Measurements from ENCODE around the gene PRMT3.
"Not testable (repeated sequence)": the region's sequence is repeated elsewhere in the genome, so short reads cannot be mapped to it uniquely, and the experiment has no call there.

Gene PRMT3

DNA sequence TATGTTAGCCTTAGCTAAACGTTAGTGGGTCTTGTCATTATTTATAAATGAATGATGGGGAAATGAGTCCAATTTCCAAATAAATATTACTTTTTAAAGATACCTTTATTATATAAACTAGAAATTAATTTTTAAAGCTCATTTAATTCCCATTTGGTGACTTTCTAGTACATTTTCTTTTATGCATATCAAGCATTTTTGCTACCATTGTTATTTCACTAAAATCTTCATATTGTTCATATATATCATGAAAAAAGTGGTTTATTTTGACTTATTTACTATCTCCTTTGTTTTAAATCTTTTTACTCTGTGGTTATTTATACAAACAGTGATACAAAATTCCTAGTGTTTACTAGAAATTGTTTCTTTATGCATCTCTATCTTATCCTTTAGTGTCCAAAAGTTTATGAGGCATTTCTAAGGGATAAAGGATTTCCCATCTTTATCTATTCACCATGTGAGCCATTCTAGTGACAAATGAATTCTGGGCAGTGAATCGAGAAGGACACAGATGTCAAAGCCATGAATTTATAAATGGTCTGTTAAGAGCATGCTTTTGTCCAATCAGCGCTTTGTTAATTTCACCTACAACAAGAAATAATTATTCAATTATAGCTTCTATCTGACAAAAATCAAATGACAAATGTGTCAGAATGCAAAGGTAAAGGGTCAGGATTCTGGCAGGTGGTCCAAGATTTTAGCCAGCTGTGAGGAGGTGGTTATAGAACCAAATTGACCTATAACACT is 70.6 kb downstream of the PRMT3 start:
- DNase-seq (ENCODE audit: low spot score), result no peak

DNA sequence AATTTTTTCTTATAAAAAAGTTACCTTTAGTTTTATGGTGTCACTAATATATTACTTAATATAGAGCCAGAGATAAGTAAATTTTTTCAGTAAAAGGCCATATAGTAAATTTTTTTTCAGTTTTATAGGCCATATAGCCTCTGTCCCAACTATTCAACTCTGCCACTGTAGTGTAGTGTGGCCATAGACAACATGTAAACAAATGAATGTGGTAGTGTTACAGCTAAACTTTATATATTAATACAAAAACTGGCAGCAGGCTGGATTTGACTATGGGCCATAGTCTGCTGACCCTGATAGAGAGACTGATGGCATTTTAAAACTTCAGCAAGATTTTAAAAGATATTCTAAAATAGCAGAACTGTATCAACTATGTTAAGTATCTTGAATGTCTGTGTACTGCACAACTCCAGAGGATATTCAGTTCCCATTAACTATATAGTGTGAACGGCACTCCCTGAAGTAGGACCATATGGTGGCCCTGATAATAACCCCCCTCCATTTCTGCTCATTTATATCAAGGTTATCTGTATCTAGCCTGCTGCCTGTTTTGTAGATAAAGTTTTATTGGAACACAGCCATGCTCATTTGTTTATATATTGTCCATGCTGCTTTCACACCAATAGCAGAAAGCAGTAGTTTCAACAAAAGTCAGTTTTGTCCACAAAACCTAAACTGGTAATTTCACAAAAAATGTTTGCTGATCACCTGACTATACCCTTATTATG is 71.6 kb downstream of the PRMT3 start:
- DNase-seq (ENCODE audit: low spot score), result no peak

DNA sequence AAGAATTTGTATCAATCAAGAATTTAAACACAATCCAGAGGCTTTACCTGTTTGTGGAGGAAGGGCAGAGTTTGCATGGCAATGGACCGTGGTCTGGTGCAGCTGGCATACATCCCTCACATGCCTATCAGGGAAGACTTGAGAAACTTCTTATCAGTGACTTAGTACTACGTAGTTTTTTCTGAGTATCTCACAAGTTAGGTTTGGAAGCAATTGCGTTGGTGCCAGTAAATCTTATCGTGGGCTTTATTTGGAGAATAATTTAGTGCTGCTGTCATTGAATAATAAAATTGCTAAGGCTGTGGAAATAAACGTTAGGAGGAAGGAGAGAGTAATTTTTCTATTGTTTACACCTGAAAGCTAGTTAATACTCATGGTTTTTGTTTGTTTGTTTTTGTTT is 72.3 kb downstream of the PRMT3 start:
- no peak for DNase-seq (ENCODE audit: low spot score)

DNA sequence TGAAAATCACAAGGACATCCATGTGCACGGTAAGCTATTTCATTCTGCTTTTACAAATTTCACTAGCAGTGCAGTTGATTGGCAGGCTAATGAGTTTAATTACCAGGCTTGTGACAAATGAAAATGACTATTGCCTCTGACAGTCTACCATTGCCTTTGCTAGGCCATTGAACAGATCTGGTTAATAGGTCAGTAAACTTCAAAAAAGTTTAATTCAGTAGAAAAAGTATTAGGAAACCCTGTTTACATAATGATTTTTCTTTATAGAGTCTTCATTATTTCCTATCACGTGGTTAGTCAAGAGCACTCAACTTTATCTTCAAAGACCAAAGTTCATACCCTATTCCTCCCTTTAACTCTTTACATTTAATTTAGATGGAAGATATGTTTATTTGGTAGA is 77.0 kb downstream of the PRMT3 start:
- no peak for DNase-seq (ENCODE audit: low spot score)

DNA sequence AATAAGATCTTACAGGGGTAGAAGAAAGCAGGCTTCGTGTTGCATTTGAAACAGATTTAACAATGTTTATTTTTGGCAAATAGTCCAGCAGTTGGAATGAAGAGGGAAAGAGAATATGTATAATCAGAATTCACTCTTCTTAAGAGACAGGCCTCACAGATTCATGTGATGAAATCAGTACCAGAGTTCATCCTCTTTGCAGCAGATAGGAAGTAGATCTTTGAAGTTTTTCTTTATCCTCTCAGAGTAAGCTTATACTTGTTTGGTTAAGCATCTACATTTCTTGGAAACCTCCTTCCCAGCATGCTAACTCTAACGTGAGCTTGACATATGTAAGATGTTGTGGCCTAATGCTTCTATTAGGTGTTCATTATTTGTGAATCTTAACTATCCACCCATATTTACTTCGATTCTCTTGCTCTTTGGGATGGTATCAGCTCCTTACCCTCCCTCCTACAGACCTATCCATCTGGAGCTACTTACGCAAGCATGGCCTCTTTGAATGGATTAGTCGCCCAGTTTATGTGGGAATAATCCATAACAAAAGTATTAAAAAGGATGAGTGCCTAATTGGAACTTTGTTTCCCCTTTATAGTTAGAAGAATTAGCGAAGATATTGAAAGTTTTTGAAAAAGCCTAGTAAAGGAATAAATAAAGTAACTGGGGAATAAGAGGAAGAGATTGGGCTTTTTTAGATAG is 80.1 kb downstream of the PRMT3 start:
- no peak for DNase-seq (ENCODE audit: low spot score)

DNA sequence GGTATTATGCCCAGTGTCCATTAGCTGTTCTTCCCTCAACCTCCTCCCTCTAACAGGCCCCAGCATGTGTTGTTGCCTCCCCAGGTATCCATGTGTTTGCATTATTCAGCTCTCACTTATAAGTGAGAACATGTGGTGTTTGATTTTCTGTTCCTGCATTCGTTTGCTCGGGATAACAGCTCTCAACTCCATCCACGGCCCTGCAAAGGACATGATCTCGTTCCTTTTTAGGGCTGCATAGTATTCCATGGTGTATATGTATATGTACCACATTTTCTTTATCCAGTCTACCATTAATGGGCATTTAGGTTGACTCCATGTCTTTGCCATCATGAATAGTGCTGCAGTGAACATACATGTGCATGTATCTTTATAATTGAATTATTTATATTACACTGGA is 82.8 kb downstream of the PRMT3 start:
- DNase-seq (ENCODE audit: low spot score), result no peak

DNA sequence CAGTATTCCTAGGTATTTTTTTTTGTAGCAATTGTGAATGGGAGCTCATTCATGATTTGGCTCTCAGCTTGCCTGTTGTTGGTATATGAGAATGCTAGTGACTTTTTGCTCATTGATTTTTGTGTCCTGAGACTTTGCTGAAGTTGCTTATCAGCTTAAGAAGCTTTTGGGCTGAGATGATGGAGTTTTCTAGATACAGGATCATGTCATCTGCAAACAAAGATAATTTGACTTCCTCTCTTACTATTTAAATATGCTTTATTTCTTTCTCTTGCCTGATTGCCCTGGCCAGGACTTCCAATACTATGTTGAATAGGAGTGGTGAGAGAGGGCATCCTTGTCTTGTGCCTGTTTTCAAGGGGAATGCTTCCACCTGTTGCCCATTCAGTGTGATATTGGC is 84.4 kb downstream of the PRMT3 start:
- DNase-seq (ENCODE audit: low spot score), result not testable (repeated sequence)

DNA sequence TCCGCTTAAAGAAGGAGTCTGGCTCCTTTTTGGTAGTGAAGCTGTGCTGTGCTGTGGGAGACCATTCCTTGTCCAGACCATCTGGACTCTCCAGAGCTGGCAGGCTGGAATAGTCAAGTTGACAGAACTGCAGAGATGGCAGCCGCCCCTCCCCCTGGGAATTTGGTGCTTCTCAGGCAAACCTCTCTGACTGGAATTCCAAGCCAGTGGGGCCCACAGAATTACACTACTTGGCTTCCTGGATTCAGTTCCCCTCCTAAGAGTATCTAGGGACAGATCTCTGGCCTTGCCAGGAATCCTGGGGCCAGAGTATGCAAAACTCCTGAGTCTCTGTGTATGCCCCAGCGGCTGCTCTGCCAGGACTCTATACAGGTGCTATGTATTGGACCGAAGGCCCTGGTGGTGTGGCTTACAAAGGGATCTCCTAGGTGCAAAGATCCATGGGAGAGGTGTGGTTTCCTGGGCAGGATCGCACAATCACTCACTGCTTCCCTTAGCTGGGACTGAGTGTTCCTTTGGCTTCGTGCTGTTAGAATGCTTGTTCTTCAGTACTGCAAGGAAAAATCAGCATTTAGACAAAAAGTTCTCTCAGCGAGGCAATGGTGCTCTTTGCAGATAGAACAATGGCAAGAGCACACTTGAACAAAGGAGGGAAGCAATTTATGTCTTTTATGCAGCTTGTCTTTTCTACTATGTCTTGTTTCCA is 86.8 kb downstream of the PRMT3 start:
- no peak for DNase-seq (ENCODE audit: low spot score)

DNA sequence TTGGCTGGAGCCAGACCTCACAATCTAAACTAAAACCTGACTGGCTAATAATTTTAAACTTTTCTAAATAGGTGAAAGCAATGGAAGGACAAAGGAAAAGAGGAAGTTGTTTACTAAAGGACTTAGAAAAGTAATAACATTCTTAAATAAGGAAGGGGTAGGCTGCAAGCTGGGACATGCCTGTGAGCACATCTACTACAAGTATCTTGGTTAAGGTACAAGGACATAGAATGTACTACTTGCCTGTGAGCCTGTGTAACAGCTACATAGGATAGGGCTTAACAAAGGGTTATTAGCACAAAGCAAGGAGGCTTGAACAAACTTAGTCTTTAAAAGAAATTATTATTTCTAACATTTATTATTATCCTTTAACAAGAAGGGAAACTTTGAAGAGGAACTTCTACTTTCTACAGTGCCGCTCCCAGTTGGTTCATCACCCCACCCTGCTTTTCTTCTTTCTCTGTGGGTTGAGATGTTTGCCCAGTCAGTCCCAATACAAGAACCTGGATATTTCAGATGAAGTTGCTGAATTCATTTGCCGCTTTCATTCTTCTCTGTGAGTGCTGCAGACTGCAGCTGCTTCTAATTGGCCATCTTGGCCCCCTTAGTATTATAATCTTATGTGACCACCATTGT is 87.5 kb downstream of the PRMT3 start:
- DNase-seq (ENCODE audit: low spot score), result no peak

DNA sequence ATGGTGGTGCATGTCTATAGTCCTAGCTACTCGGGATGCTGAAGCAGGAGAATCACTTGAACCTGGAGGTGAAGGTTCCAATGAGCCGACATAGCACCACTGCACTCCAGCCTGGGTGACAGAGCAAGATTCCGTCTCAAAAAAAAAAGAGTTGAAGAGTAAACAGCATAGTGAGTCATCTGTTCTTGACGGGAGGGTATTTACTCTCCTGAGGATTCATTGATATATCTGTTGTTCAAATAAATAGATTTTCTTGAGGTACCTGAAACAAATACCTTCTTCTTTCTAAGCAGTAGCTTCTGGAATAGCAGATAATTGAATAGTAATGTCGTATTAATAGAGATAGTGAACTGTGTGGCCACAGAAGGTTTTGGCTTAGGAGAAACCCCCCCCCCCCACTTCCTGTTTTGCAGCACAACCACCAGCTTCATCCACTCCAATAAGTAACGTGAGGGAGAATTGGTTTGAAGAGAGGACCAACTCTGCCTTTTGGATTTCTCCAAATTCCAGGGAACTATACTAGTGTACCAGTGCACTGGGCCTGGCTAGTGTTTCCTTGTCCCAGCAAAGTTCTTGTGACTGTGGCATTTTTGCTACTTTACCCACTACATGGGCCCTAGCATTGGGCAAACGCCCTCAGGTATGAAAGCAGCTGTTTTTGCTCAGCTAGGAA is 90.0 kb downstream of the PRMT3 start:
- DNase-seq (ENCODE audit: low spot score), result no peak

DNA sequence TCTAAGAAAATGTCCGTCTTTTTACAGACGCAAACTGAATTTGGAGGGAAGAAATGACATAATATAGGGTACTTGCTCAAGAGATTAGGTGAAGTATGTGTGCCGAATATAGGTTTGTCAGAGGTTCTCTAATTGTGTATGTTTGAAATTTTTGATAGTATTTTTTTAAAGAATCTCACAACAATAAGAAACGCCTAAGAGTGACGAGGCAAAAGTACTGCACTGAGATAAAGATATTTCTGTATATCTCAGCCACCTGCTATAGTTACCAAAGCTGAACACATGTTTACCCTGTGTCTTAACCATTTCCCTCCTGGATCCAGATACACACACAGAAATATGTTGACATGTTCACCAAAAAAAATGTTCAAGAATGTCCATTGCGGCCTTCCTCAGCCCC is 92.0 kb downstream of the PRMT3 start:
- DNase-seq (ENCODE audit: low spot score), result no peak

DNA sequence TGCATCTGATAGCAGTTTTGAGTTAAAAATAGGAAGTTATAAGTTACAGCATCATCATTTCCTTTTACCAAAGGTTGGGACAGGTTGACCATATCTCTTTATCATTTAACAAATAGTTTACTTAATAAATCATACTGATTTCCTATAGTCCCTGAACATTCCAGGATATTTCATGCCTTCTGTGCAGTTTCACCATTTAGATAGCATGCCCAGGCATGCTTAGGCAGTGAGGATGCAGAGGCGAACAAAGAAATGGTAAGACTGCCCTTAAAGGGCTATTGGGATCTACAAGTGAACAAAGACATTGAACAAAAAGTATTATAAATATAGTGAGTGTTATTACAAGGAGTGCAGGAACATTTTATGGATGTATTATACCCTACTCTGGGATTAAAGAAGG is 96.4 kb downstream of the PRMT3 start:
- no peak for DNase-seq (ENCODE audit: low spot score)

DNA sequence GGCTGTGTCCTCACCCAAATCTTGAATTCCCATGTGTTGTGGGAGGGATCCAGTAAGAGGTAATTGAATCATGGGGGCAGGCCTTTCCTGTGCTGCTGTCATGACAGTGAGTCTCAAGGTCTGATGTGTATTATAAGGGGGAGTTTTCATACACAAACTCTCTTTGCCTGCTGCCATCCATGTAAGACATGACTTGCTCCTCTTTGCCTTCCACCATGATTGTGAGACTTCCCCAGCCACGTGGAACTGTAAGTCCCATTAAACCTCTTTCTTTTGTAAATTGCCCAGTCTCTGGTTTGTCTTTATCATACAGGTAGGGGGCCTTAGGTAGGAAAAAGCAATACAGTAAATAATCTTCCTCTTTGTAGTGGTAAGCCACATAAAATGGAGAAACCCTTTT is 96.9 kb downstream of the PRMT3 start:
- not testable (repeated sequence) for DNase-seq (ENCODE audit: low spot score)

DNA sequence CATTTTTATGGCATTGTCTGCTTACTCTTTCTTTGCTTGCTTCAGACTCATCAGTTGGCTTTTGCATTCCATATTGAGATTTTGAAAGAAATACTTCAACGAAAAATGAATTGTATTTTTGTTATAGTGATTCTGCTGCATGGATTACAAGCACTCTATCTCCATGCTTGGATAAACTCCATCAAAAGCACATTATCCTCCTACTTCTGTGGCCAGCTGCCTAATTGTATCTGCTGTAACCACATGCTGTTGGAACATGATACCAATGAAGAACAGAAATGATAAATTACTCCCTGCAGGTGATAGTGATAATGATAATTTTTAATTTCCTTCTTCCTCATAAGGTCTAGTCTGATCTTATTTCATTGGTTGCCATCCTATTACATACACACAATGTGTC is 100.8 kb downstream of the PRMT3 start:
- DNase-seq (ENCODE audit: low spot score), result no peak

DNA sequence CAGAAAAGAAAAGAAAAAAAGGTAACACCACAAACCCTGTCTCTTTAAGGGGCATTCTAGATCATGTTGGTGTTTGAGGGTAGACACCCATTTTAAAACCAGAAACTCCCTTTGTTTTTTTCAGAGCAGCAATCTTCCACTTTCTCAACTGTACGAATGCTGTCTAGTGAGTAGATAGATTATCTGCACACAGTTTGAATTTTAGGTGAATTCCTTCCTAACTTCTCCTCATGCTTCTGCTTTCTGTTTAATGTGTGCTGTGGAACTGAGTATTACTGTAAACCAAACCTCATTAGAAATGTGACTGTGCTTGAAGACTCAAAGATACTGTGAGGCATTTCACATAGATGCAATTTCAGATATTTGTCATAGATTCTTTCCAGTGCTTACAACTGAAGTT is 102.4 kb downstream of the PRMT3 start:
- DNase-seq (ENCODE audit: low spot score), result no peak

DNA sequence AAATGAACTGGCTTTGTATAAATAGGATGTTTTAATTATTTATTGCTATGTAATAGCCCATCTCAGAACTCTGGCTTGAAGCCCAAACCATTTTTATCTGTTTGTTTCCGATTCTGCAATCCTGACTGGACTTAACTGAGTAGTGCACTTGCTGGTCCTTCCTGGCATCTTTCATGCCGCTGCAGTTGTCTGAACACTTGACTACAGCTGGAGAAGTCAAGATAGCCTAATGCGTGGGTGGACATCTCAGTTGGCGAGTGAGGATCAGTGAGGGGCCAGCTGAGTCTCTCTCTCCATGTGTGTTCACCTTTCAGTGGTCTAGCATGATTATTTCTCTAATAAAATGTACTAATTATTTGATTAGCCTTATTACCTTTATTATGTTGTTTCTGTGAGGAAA is 105.8 kb downstream of the PRMT3 start:
- no peak for DNase-seq (ENCODE audit: low spot score)

DNA sequence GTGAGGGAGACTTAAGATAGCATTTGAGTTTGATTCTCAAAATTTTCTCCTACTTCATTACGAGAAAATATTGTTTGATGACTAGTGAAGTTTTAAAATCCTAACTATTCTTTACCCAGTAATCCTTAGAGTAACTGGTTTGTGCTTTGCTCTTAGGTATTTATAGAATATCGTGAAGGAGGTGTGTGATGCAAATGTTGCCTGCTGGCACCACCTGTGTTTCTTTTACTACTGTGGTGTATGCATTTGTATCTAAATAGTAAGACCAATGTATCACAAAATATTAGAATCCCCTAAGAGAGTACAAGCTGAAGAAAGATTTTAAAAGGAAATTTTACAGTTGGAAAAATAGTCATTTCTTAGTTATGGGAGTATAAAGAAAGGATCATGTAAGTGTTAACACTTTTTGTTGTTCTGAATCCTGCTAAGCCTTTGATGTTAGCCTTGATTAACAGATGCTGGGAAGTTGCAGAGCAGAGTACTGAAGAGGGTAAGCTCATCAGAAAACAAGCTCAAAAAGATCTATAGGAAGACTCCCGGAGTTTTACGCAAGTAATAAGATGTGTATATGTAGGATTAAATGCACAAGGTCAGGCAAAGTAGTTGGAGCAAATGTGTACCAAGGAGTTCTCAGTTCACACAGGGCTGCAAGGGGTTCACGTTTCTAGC is 109.7 kb downstream of the PRMT3 start:
- no peak for DNase-seq (ENCODE audit: low spot score)

DNA sequence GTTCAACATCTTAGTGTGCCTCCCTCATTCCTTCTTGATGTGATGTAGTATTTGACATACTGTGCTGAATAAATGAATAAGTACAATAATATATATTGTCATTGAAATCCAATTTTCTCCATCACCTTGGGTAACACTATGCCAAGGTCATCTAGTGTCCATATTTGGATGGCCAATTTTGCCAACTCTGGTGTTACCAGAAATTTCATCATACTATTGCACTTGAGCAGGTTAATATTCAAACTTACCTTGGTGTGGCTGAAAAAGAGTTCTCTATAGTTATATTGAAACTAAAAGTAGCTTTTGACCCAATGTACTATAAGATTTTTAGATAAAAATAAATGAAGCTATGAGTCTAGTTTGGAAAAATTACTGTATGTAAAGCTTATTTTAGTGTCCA is 113.7 kb downstream of the PRMT3 start:
- DNase-seq (ENCODE audit: low spot score), result no peak

DNA sequence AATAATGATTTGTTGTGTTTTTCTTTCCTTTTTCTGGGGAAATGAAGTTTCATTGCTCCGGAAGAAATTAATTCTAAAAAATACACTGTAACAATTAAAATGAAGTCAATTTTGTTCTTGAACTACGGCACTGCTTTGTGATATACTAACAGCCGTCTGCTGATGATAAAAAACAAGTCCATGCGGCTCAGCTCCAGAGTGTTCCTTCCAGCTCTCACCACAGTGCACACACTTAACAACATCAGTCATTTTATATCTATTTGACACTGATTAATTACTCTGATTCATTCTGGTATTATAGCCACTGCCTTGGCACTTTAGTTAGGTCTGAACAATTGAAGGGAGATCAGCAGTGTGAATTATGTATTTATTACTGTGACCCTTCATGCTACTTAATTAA is 114.5 kb downstream of the PRMT3 start:
- no peak for DNase-seq (ENCODE audit: low spot score)

DNA sequence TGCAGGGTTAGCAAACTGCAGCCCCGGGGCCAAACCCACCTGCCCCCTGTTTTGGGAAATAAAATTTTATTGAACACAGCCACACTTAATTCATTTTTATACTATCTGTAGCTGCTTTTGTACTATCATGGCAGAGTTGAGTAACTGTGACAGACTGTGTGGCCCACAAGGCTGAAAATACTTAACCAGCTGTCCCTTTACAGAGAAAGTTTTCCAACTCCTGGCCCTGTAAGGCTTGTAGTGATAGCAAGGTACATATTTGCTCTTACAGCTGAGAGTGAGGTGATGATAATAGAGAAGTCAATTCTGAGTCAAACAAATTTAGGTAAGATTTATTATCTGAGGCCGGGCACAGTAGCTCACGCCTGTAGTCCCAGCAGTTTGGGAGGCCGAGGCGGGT is 124.5 kb downstream of the PRMT3 start:
- DNase-seq (ENCODE audit: low spot score), result no peak

DNA sequence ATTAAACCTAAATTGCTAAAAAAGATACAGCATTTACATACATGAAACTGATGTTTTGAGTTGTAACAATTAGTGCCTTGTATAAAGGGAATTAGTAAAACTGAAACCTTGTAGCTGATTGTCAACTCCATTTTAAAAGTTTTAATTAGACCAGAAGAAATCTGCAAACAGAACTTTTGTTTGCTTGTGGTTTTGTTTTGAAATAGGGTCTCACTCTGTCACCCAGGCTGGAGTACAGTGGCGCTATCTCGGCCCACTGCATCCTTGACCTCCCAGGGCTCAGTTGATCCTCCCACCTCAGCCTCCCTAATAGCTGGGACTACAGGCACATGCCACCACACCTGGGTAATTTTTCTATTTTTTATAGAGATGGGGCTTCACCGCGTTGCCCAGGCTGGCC is 125.4 kb downstream of the PRMT3 start:
- DNase-seq (ENCODE audit: low spot score), result no peak
